HEK293 (cell line): ENCODE results near the gene MGAT1.

Experiments used
- GLIS2 ChIP-seq: fragments of 450-650 bp; formaldehyde crosslinking; IDR thresholded peaks from 2 replicates; pipeline ENCODE4 v1.5.1; 2016; ENCODE audit warnings: missing biosample characterization, missing genetic modification characterization
- KLF1 ChIP-seq: fragments of 450-650 bp; formaldehyde crosslinking; IDR thresholded peaks from 2 replicates; pipeline ENCODE4 v1.5.1; 2016; ENCODE audit warnings: missing biosample characterization, missing genetic modification characterization
- KLF7 ChIP-seq: fragments of 450-650 bp; formaldehyde crosslinking; IDR thresholded peaks from 2 replicates; pipeline ENCODE4 v1.5.1; 2016; ENCODE audit warnings: missing biosample characterization, missing genetic modification characterization, borderline replicate concordance
- KLF8 ChIP-seq: fragments of 450-650 bp; formaldehyde crosslinking; IDR thresholded peaks from 2 replicates; pipeline ENCODE4 v1.5.1; 2016; ENCODE audit warnings: missing biosample characterization, missing genetic modification characterization
- OVOL3 ChIP-seq: fragments of 450-650 bp; formaldehyde crosslinking; IDR thresholded peaks from 2 replicates; pipeline ENCODE4 v1.5.1; 2016; ENCODE audit warnings: missing biosample characterization, missing genetic modification characterization
- RBAK ChIP-seq: fragments of 450-650 bp; formaldehyde crosslinking; IDR thresholded peaks from 2 replicates; pipeline ENCODE4 v1.5.1; 2016; ENCODE audit warnings: missing biosample characterization, missing genetic modification characterization
- SP3 ChIP-seq: fragments of 450-650 bp; formaldehyde crosslinking; IDR thresholded peaks from 2 replicates; pipeline ENCODE4 v1.5.1; 2016; ENCODE audit warnings: missing biosample characterization, missing genetic modification characterization
- WT1 ChIP-seq: fragments of 450-650 bp; formaldehyde crosslinking; IDR thresholded peaks from 2 replicates; pipeline ENCODE4 v1.5.1; 2016; ENCODE audit warnings: missing biosample characterization, missing genetic modification characterization
- ZBTB20 ChIP-seq: fragments of 450-650 bp; formaldehyde crosslinking; IDR thresholded peaks from 2 replicates; pipeline ENCODE4 v1.5.1; 2016; ENCODE audit warnings: missing biosample characterization, missing genetic modification characterization
- ZBTB8A ChIP-seq: fragments of 450-650 bp; formaldehyde crosslinking; IDR thresholded peaks from 2 replicates; pipeline ENCODE4 v1.5.1; 2016; ENCODE audit warnings: missing biosample characterization, missing genetic modification characterization
- ZIC2 ChIP-seq: fragments of 450-650 bp; formaldehyde crosslinking; IDR thresholded peaks from 2 replicates; pipeline ENCODE4 v1.5.1; 2016; ENCODE audit warnings: missing biosample characterization, missing genetic modification characterization
- ZNF10 ChIP-seq: fragments of 450-650 bp; formaldehyde crosslinking; IDR thresholded peaks from 2 replicates; pipeline ENCODE4 v1.5.1; 2017; ENCODE audit warnings: missing biosample characterization, missing genetic modification characterization
- ZNF146 ChIP-seq: fragments of 450-650 bp; formaldehyde crosslinking; IDR thresholded peaks from 2 replicates; pipeline ENCODE4 v1.5.1; 2016; ENCODE audit warnings: missing biosample characterization, missing genetic modification characterization
- ZNF2 ChIP-seq: fragments of 450-650 bp; formaldehyde crosslinking; IDR thresholded peaks from 2 replicates; pipeline ENCODE4 v1.5.1; 2016; ENCODE audit warnings: missing biosample characterization, missing genetic modification characterization
- ZNF292 ChIP-seq: fragments of 450-650 bp; formaldehyde crosslinking; IDR thresholded peaks from 2 replicates; pipeline ENCODE4 v1.5.1; 2016; ENCODE audit warnings: low read depth, missing biosample characterization, missing genetic modification characterization, borderline replicate concordance
- ZNF311 ChIP-seq: fragments of 450-650 bp; formaldehyde crosslinking; IDR thresholded peaks from 2 replicates; pipeline ENCODE4 v1.5.1; 2017; ENCODE audit warnings: missing biosample characterization, missing genetic modification characterization, borderline replicate concordance
- ZNF324 ChIP-seq: fragments of 450-650 bp; formaldehyde crosslinking; IDR thresholded peaks from 2 replicates; pipeline ENCODE4 v1.5.1; 2016; ENCODE audit warnings: missing biosample characterization, missing genetic modification characterization
- ZNF335 ChIP-seq: fragments of 450-650 bp; formaldehyde crosslinking; conservative IDR thresholded peaks from 2 replicates; pipeline ENCODE4 v1.5.1; 2016; ENCODE audit warnings: missing biosample characterization, missing genetic modification characterization
- ZNF341 ChIP-seq: fragments of 450-650 bp; formaldehyde crosslinking; IDR thresholded peaks from 2 replicates; pipeline ENCODE4; 2016; ENCODE audit warnings: low read depth, missing biosample characterization, missing genetic modification characterization
- ZNF423 ChIP-seq: fragments of 450-650 bp; formaldehyde crosslinking; IDR thresholded peaks from 2 replicates; pipeline ENCODE4 v1.5.1; 2016; ENCODE audit warnings: missing biosample characterization, missing genetic modification characterization
- ZNF585B ChIP-seq: fragments of 450-650 bp; formaldehyde crosslinking; IDR thresholded peaks from 2 replicates; pipeline ENCODE4 v1.5.1; 2016; ENCODE audit warnings: missing biosample characterization, missing genetic modification characterization
- ZNF600 ChIP-seq: fragments of 450-650 bp; formaldehyde crosslinking; IDR thresholded peaks from 2 replicates; pipeline ENCODE4 v1.5.1; 2016; ENCODE audit warnings: missing biosample characterization, missing genetic modification characterization
- ZNF624 ChIP-seq: fragments of 450-650 bp; formaldehyde crosslinking; IDR thresholded peaks from 2 replicates; pipeline ENCODE4 v1.5.1; 2017; ENCODE audit warnings: missing biosample characterization, missing genetic modification characterization
- ZNF629 ChIP-seq: fragments of 450-650 bp; formaldehyde crosslinking; IDR thresholded peaks from 2 replicates; pipeline ENCODE4 v1.5.1; 2017; ENCODE audit warnings: missing biosample characterization, missing genetic modification characterization
- ZNF701 ChIP-seq: fragments of 450-650 bp; formaldehyde crosslinking; IDR thresholded peaks from 2 replicates; pipeline ENCODE4 v1.5.1; 2016; ENCODE audit warnings: missing biosample characterization, missing genetic modification characterization
- TF ChIP-seq, protein P1 (sequence below): fragments of 450-650 bp; formaldehyde crosslinking; IDR thresholded peaks from 2 replicates; pipeline ENCODE4 v1.5.1; 2017; ENCODE audit warnings: missing biosample characterization, missing genetic modification characterization
- TF ChIP-seq, protein P2 (sequence below): fragments of 450-650 bp; formaldehyde crosslinking; IDR thresholded peaks from 2 replicates; pipeline ENCODE4 v1.5.1; 2016; ENCODE audit warnings: missing biosample characterization, missing genetic modification characterization
- TF ChIP-seq, protein P3 (sequence below): fragments of 450-650 bp; formaldehyde crosslinking; IDR thresholded peaks from 2 replicates; pipeline ENCODE4 v1.5.1; 2016; ENCODE audit warnings: missing biosample characterization, missing genetic modification characterization
- TF ChIP-seq, protein P4 (sequence below): fragments of 450-650 bp; formaldehyde crosslinking; IDR thresholded peaks from 2 replicates; pipeline ENCODE4 v1.5.1; 2016; ENCODE audit warnings: missing biosample characterization, missing genetic modification characterization
- TF ChIP-seq, protein P5 (sequence below): fragments of 450-650 bp; formaldehyde crosslinking; IDR thresholded peaks from 2 replicates; pipeline ENCODE4 v1.5.1; 2016; ENCODE audit warnings: missing biosample characterization, missing genetic modification characterization, low read depth

Gene MGAT1

DNA sequence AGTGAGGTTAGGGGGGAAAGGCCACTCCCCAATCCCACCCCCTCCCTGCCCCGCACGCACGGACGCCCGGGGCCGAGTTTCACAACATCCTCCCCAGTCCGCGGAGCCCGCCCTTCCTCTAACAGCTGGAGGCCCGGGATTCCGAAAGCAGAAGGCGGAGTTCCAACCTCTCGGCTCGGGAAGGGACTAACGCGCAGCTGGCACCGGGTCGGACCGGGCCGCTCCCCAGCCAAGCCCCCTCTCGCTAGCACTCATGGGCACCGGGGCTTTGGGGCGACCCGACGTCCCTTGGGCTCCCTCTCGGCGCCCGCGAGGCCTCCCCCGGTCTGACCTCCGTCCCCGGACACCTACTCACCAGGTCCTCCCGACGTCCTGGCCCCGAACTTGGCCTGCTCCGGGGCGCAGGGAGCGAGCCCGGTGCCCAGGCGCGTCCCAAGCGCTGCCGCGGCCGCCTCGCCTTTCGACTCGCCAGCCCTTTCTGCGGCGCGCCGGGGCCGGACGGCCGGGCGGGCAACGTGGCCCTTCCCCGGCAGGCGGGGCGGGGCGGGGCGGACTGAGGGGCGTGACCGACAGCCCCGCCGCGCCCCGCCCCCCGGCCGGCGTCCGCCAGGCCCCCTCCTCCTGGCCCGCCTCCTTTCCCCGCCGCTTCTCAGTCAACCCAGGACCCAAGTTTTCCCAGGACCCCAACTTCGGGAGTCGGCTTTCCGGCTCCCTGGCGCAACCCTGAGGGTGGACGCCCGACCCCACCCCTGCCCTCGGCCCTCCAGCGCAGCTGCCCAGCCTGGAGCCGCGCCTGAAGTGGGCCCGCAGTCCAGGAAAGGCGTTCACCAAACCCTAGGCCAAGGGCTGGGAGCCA lies at the start of gene MGAT1 (continued):
- TF ChIP-seq KLF7 (tag by site-specific recombination) (peak; percentile 56; the same call in 1 of the 2 replicates), OVOL3 (tag by site-specific recombination) (peak; percentile 51; the same call in 1 of the 2 replicates), ZNF292 (tag by site-specific recombination) (no peak), WT1 (tag by site-specific recombination) (peak; percentile 64; the same call in 1 of the 2 replicates), ZNF324 (tag by site-specific recombination) (peak; percentile 64; the same call in 1 of the 2 replicates), RBAK (tag by site-specific recombination) (no peak), ZNF10 (tag by site-specific recombination) (0 out of 2 replicates have a peak, but pooled peaks have one; percentile 10), GLIS2 (tag by site-specific recombination) (peak; percentile 35; the same call in 1 of the 2 replicates), ZIC2 (tag by site-specific recombination) (peak; percentile 54), ZNF629 (peak; percentile 18; the same call in 1 of the 2 replicates), ZNF585B (no peak), SP3 (tag by site-specific recombination) (peak; percentile 77), ZNF341 (tag by site-specific recombination) (no peak), ZNF701 (tag by site-specific recombination) (no peak), ZNF423 (tag by site-specific recombination) (0 out of 2 replicates have a peak, but pooled peaks have one; percentile 29), ZBTB8A (peak; percentile 96), ZNF624 (tag by site-specific recombination) (no peak), KLF1 (tag by site-specific recombination) (peak; percentile 73), ZNF146 (no peak), ZNF335 (tag by site-specific recombination) (peak; percentile 84), ZNF600 (tag by site-specific recombination) (peak; percentile 66; the same call in 1 of the 2 replicates), KLF8 (tag by site-specific recombination) (peak; percentile 88), ZNF2 (peak; percentile 80), ZBTB20 (tag by site-specific recombination) (peak; percentile 90), ZNF311 (no peak)
- TF ChIP-seq, protein P1, sequence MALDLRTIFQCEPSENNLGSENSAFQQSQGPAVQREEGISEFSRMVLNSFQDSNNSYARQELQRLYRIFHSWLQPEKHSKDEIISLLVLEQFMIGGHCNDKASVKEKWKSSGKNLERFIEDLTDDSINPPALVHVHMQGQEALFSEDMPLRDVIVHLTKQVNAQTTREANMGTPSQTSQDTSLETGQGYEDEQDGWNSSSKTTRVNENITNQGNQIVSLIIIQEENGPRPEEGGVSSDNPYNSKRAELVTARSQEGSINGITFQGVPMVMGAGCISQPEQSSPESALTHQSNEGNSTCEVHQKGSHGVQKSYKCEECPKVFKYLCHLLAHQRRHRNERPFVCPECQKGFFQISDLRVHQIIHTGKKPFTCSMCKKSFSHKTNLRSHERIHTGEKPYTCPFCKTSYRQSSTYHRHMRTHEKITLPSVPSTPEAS: peak; percentile 25; the same call in 1 of the 2 replicates
- TF ChIP-seq, protein P2, sequence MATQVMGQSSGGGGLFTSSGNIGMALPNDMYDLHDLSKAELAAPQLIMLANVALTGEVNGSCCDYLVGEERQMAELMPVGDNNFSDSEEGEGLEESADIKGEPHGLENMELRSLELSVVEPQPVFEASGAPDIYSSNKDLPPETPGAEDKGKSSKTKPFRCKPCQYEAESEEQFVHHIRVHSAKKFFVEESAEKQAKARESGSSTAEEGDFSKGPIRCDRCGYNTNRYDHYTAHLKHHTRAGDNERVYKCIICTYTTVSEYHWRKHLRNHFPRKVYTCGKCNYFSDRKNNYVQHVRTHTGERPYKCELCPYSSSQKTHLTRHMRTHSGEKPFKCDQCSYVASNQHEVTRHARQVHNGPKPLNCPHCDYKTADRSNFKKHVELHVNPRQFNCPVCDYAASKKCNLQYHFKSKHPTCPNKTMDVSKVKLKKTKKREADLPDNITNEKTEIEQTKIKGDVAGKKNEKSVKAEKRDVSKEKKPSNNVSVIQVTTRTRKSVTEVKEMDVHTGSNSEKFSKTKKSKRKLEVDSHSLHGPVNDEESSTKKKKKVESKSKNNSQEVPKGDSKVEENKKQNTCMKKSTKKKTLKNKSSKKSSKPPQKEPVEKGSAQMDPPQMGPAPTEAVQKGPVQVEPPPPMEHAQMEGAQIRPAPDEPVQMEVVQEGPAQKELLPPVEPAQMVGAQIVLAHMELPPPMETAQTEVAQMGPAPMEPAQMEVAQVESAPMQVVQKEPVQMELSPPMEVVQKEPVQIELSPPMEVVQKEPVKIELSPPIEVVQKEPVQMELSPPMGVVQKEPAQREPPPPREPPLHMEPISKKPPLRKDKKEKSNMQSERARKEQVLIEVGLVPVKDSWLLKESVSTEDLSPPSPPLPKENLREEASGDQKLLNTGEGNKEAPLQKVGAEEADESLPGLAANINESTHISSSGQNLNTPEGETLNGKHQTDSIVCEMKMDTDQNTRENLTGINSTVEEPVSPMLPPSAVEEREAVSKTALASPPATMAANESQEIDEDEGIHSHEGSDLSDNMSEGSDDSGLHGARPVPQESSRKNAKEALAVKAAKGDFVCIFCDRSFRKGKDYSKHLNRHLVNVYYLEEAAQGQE (tag by site-specific recombination): peak; percentile 41; the same call in 1 of the 2 replicates
- TF ChIP-seq, protein P3, sequence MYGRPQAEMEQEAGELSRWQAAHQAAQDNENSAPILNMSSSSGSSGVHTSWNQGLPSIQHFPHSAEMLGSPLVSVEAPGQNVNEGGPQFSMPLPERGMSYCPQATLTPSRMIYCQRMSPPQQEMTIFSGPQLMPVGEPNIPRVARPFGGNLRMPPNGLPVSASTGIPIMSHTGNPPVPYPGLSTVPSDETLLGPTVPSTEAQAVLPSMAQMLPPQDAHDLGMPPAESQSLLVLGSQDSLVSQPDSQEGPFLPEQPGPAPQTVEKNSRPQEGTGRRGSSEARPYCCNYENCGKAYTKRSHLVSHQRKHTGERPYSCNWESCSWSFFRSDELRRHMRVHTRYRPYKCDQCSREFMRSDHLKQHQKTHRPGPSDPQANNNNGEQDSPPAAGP: peak; percentile 49; the same call in 1 of the 2 replicates
- TF ChIP-seq, protein P4, sequence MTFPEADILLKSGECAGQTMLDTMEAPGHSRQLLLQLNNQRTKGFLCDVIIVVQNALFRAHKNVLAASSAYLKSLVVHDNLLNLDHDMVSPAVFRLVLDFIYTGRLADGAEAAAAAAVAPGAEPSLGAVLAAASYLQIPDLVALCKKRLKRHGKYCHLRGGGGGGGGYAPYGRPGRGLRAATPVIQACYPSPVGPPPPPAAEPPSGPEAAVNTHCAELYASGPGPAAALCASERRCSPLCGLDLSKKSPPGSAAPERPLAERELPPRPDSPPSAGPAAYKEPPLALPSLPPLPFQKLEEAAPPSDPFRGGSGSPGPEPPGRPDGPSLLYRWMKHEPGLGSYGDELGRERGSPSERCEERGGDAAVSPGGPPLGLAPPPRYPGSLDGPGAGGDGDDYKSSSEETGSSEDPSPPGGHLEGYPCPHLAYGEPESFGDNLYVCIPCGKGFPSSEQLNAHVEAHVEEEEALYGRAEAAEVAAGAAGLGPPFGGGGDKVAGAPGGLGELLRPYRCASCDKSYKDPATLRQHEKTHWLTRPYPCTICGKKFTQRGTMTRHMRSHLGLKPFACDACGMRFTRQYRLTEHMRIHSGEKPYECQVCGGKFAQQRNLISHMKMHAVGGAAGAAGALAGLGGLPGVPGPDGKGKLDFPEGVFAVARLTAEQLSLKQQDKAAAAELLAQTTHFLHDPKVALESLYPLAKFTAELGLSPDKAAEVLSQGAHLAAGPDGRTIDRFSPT: peak; percentile 82
- TF ChIP-seq, protein P5, sequence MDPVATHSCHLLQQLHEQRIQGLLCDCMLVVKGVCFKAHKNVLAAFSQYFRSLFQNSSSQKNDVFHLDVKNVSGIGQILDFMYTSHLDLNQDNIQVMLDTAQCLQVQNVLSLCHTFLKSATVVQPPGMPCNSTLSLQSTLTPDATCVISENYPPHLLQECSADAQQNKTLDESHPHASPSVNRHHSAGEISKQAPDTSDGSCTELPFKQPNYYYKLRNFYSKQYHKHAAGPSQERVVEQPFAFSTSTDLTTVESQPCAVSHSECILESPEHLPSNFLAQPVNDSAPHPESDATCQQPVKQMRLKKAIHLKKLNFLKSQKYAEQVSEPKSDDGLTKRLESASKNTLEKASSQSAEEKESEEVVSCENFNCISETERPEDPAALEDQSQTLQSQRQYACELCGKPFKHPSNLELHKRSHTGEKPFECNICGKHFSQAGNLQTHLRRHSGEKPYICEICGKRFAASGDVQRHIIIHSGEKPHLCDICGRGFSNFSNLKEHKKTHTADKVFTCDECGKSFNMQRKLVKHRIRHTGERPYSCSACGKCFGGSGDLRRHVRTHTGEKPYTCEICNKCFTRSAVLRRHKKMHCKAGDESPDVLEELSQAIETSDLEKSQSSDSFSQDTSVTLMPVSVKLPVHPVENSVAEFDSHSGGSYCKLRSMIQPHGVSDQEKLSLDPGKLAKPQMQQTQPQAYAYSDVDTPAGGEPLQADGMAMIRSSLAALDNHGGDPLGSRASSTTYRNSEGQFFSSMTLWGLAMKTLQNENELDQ (tag by site-specific recombination): no peak
